Kidney epithelial cell (primary cell): ENCODE data around the gene RASGRP3. TPM values are rescaled to one million over a fixed set of nuclear protein-coding genes. Genes with fewer than 3 reads are reported as not detected.

Experiments
- DNase-seq: peaks from one replicate; pipeline ENCODE4 v3.0.0-alpha.2; 2010; ENCODE audit warnings: low read depth
- H3K27me3 ChIP-seq: 2 replicates; pipeline ENCODE4 v1.6.0; 2011; ENCODE audit warnings: low read length; ENCODE audit not compliant: control insufficient read depth, insufficient read depth
- H3K36me3 ChIP-seq: 2 replicates; pipeline ENCODE4 v1.5.1; 2011; ENCODE audit warnings: low read length; ENCODE audit not compliant: control insufficient read depth, insufficient read depth
- H3K4me3 ChIP-seq: 2 replicates; pipeline ENCODE4 v1.5.1; 2011; ENCODE audit warnings: low read depth, mild to moderate bottlenecking, control low read depth, low read length
- total RNA-seq: library from RNA; depleted of rRNA; stranded (reverse); fragments of >200 nt; gene quantifications from 2 replicates; pipeline ENCODE4 v1.2.3, GENCODE V29; 2015
- TF ChIP-seq, protein P1 (sequence below): IDR thresholded peaks from 2 replicates; pipeline ENCODE4 v1.5.1; 2011; ENCODE audit warnings: mild to moderate bottlenecking, moderate library complexity, low read length, control low read depth, inconsistent platforms; ENCODE audit not compliant: insufficient read depth, poor library complexity, severe bottlenecking

The RASGRP3 gene
- total RNA-seq, 1 donor from 2014 or later: 17.6 TPM

DNA sequence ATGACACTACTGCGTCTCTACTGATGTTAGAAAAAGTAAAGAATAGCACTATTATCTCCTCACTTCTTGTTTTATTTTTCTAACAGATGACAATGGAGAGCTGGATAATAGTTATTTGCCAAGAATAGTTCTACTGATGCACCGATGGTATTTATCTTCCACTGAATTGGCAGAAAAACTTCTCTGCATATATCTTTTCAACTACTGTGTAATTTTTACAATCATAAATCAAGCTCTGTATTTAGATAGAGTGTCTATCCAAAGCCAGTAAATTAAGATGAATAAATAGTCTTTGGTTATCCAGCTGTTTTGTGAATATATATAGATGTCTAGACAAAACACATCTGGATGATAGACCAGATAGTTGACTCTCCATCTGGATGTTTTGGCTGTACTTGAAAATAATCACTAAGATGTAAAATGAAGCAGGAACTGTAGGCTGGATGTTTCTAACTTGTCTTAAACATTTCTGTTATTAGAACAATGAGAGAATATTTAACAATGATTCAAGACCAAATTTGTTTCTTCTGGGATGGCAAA, 40.1 kb downstream of the RASGRP3 start:
- Histone ChIP-seq H3K36me3 (no peaks in the 10 kb centered on the region), H3K4me3 (no peak overlapping the region), H3K27me3 (no peaks in the 10 kb centered on the region)
- no peak for DNase-seq
- TF ChIP-seq, protein P1, sequence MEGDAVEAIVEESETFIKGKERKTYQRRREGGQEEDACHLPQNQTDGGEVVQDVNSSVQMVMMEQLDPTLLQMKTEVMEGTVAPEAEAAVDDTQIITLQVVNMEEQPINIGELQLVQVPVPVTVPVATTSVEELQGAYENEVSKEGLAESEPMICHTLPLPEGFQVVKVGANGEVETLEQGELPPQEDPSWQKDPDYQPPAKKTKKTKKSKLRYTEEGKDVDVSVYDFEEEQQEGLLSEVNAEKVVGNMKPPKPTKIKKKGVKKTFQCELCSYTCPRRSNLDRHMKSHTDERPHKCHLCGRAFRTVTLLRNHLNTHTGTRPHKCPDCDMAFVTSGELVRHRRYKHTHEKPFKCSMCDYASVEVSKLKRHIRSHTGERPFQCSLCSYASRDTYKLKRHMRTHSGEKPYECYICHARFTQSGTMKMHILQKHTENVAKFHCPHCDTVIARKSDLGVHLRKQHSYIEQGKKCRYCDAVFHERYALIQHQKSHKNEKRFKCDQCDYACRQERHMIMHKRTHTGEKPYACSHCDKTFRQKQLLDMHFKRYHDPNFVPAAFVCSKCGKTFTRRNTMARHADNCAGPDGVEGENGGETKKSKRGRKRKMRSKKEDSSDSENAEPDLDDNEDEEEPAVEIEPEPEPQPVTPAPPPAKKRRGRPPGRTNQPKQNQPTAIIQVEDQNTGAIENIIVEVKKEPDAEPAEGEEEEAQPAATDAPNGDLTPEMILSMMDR: no peak

DNA sequence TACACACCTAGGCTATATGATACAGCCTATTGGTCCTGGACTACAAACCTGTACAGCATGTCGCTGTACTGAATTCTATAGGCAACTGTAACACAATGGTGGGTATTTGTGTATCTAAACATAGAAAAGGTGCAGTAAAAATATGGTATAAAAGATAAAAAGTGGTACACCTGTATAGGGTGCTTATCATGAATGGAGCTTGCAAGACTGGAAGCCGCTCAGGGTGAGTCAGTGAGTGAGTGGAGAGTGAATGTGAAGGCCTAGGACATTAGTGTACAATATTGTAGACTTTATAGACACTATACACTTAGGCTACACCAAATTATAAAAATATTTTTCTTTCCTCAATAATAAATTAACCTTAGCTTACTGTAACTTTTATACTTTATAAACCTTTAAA, 41.8 kb downstream of the RASGRP3 start:
- Histone ChIP-seq H3K27me3 (no peaks in the 10 kb centered on the region), H3K4me3 (no peak overlapping the region), H3K36me3 (no peaks in the 10 kb centered on the region)
- DNase-seq: no peak
- TF ChIP-seq, protein P1: no peak

DNA sequence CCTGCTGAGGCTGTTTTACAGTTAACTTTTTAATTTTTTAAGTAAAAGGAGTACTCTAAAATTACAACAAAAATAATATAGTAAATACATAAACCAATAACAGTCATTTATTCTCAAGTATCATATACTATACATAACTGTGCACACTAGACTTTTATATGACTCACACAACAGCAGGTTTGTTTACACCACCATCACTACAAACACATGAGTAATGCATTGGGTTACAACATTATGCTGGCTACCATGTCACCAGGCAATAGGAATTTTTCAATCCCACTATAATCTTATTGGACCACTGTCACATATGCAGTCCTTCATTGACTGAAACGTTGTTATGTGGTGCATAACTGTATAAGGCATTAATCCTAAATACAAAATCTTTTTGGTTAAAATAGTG, 42.5 kb downstream of the RASGRP3 start:
- H3K4me3 ChIP-seq: no peak overlapping the region
- H3K27me3 ChIP-seq: no peaks in the 10 kb centered on the region
- DNase-seq: no peak
- H3K36me3 ChIP-seq: no peaks in the 10 kb centered on the region
- TF ChIP-seq, protein P1: no peak

DNA sequence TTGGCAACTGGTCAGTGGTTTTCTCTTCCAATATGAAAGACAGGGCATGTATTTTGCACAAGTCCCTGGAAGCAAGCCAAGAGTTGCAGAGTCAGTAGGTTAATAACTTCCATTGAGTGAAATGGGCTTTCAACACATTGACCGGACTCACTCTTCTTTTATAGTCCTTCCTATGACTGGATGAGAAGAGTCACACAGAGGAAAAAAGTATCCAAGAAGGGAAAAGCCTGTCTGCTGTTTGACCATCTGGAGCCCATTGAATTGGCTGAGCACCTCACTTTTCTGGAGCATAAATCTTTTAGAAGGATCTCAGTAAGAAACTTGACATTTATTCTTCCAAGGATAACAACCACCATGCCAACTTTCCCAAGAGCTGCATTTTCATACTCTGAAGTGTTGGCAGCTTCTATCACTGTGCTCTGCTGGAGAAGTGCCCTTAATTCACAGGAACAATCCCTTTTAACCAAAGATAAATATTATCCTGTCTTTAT, 45.4 kb downstream of the RASGRP3 start:
- no peaks in the 10 kb centered on the region for H3K27me3 ChIP-seq
- no peak for DNase-seq
- TF ChIP-seq, protein P1: no peak
- H3K4me3 ChIP-seq: no peak overlapping the region
- H3K36me3 ChIP-seq: no peaks in the 10 kb centered on the region

DNA sequence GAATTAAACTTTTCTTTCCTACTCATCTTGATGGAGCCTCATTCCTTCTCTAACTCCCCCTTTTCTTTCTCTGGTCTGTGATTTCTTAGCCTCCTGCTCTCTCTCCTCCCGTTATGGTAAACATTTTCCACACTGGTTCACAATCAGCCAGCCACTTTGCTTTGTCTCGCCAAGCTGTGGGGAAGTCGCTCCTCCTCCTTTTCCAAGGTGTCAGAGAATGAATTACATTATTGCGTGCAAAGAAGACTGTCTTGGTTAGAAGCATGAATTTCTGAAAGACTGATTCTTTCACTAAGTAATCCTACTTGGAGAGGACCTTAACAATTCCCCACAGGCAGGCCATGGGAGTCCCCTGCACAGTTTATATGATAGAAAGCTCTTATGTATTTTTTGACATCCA, 46.1 kb downstream of the RASGRP3 start:
- TF ChIP-seq, protein P1: no peak
- Histone ChIP-seq H3K27me3 (no peaks in the 10 kb centered on the region), H3K4me3 (no peak overlapping the region), H3K36me3 (no peaks in the 10 kb centered on the region)
- DNase-seq: no peak

DNA sequence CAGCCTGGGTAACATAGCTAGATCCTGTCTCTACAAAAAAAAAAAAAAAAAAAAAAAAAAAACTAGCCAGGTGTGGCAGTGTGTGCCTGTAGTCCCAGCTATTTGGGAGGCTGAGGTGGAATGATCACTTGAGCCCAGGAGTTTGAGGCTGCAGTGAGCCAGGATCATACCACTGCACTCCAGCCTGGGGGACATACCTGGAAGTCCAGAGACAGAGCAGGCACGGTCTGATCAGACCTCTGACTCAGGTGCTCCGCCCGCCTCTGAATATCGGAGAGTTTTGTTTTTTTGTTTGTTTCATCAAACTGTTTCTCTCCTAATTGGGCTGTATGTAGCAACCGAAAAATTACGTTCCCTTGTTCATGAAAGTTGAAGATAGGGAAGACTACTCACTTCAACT, 49.2 kb downstream of the RASGRP3 start:
- no peaks in the 10 kb centered on the region for H3K27me3 ChIP-seq
- TF ChIP-seq, protein P1: no peak
- H3K4me3 ChIP-seq: no peak overlapping the region
- H3K36me3 ChIP-seq: no peaks in the 10 kb centered on the region
- DNase-seq: no peak
